Non-pigmented ciliary epithelial cell (primary cell): ENCODE results near the gene OR51B6.
"Not testable (repeated sequence)": the region's sequence is repeated elsewhere in the genome, so short reads cannot be mapped to it uniquely, and the experiment has no call there.

Experiments
- DNase-seq: peaks from one replicate; pipeline ENCODE4 v3.0.0-alpha.2; 2010; ENCODE audit warnings: low read depth

The OR51B6 gene, protein sequence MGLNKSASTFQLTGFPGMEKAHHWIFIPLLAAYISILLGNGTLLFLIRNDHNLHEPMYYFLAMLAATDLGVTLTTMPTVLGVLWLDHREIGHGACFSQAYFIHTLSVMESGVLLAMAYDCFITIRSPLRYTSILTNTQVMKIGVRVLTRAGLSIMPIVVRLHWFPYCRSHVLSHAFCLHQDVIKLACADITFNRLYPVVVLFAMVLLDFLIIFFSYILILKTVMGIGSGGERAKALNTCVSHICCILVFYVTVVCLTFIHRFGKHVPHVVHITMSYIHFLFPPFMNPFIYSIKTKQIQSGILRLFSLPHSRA

DNA sequence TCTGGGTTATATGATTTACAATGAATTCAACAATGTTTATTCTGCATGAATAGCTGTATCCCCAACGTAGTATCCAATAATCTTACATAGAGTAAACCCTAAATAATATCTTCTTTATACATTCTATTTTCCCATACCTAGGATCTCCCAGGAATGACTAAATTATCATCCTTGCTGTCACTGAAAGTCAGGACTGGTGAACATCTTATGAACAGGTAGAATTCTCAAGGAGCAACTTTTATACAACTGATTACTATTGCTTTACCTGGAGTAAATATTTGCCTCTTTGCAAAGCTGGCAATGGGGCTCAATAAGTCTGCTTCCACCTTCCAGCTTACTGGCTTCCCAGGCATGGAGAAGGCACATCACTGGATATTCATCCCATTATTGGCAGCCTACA, at the start of gene OR51B6:
Gene OR51B6, plus strand, starts transcription at position 301 of the 400 bp plus-strand sequence. Its CDS starts 0 bp downstream, at position 301.
- DNase-seq = no peak

DNA sequence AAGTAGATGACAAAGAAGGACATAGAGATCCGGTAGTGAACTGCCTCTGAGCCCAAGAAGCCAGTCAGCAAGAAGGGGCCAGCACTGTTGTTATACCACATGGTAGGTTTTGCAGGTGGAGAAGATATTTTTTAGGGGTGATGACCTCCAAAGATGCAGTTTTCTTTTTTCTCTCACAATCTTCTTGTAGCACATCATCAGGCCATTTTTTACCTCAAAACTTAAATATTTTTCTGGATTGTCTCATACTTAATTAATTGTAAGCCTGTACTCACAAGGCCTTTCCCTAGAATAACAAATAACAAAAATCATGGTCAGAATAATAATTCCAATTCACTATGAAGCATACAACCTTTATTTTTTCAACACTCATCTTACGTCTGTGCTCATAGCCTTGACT, 49.5 kb upstream of the OR51B6 start, which contains the start of gene OR51B4:
Gene OR51B4, minus strand, starts transcription at position 101 of the 400 bp plus-strand sequence. Its CDS starts 0 bp downstream, at position 101.
- DNase-seq = no peak

GRCh38 chr11:5303626-5304025, 47.7 kb upstream of the OR51B6 start:
- DNase-seq = no peak

DNA sequence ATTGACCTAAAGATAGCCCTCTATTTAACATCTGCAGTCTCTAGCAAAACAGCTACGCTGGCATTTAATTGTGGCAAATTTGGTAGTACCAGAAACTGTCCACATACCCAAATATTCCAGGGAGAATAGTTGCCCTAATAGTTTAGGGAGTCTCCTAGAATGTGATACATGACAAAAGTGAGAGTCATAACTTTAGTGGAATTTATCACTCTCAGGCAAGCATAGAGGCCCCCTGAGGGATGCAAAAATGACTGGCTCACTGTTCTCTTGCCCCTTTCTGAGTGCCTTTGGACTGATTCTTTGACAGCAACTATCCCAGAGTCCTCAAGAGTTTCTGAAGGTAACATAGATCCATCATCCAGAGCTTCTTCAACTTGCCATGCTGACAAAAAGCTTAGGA, 47.3 kb upstream of the OR51B6 start:
- no peak for DNase-seq

- DNase-seq = no peak
These were observed 43.9 kb upstream of the OR51B6 start for GRCh38 chr11:5307256-5308019.

GRCh38 chr11:5310423-5310822, 40.9 kb upstream of the OR51B6 start:
- DNase-seq = no peak

DNA sequence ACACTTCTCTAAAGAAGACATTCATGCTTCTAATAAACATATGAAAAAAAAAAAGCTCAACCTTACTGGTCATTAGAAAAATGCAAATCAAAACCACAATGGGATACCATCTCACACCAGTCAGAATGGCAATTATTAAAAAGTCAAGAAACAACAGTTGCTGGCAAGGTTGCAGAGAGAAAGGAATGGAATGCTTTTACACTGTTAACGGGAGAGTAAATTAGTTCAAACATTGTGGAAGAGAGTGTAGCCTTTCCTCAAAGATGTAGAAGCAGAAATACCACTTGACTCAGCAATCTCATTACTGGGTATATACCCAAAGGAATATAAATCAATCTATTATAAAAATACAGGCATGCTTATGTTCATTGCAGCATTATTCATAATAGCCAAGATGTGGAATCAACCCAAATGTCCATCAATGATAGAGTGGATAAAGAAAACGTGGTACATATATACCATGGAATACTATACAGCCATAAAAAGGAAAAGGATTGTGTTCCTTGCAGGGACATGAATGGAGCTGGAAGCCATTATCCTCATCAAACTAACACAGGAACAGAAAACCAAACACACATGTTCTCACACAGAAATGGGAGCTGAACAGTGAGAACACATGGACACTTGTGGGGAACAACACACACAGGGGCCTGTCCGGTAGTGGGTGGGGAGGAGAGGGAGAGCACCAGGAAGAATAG, 37.8 kb upstream of the OR51B6 start:
- not testable (repeated sequence) for DNase-seq

- DNase-seq = no peak
These were observed 34.0 kb upstream of the OR51B6 start for GRCh38 chr11:5317292-5317691.

DNA sequence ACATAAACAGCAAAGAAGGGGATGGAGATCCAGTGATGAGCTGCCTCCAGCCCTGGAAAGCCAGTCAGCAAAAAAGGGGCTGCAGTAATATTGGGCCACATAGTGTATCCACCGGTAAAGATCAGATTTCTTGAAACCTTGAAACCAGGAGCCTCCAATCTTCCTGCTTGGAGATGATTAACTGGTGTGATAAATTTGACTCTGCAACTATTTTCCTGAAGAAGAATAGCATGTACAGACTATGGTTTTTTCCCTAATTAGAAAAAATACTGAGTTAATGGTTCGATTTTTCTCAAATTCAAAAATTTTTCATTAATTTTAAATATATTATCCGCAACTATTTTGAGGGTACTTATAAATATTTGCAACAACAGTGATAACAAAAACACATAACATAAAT, 27.1 kb upstream of the OR51B6 start, which contains the start of gene OR51B2:
Gene OR51B2, minus strand, starts transcription at position 101 of the 400 bp plus-strand sequence. Its CDS starts 0 bp downstream, at position 101.
- DNase-seq = no peak

DNA sequence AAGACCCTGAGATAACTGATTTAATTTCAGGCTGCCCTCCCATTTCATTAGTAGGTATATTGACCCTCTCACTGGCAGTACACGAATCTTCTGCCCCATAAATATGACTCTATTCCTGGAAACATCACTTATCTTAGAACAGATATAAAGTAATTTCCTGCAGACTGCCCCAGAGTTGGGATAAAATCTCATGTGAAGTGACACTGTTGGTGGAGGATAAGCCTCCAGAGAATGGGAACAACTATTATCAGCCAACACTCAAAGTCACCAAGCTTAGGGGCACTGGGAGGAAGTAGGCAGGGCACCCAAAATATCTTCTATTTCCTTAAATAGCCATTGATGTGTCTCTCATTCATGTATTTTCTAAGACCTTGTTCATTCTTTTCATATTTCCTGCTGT, 16.1 kb upstream of the OR51B6 start:
- DNase-seq = no peak

DNA sequence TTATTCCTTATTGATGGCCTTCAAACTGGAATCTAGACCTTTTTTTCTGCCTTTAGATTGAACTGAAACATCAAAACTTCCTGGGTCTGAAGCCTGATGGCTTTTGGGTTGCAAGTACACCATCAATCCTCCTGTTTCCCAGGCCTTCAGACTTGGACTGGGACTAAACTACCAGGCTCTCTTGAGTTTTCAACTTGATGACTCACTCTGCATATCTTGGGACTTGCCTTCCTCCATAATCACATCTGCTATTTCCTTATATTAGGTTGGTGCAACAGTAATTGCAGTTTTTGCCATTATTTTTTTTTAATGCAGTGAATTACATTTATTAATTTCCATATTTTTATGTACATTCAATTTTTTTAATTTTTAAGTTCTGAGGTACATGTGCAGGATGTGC, 15.0 kb upstream of the OR51B6 start:
- DNase-seq = no peak

DNA sequence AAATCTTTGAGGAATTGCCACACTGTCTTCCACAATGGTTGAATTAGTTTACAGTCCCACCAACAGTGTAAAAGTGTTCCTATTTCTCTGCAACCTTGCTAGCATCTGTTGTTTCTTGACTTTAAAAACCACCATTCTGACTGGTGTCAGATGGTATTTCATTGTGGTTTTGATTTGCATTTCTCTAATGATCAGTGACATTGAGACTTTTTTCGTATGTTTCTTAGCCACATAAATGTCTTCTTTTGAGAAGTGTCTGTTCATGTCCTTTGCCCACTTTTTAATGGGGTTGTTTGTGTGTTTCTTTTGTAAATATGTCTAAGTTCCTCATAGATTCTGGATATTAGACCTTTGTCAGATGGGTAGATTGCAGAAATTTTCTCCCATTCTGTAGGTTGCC, 14.1 kb upstream of the OR51B6 start:
- DNase-seq = not testable (repeated sequence)

- DNase-seq = no peak
These were observed 11.5 kb upstream of the OR51B6 start for GRCh38 chr11:5339771-5340322.

DNA sequence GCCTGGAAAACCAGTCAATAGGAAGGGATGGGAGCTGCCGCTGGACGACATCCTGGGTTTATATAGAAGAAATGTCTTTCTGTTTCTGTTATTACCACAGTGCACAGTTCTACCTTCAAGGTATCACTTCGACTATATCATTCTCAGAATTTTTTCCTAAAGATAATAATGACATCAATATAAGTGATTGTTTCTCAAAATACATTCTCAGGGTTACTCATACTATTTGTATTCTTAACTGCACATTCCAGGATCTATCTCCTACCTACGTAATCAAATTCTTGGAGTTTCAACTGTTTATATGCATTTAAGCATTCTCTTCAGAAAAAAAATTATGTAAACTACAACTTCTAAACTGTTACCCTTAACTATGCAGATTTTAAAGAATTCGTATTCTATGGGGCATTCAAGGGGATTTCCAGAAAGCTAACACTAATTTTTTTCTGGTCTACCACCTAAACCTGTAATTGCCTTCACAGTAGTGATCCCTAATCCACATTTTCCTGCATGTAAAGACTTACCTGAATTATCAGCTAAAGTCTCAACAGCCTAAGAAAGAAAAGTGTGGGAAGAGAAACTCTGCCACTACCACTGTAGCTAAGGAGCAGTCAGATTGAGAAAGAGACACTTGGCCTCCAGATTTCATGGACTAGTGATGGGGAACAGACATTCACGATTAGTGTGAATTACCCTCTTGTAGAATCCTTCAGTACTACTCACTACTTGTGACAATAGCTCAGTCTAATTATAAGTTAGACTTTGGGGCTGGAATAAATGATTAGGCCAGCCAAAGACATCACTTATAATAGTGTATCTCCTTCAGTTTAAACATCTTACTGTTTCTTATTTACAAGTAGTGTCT, 7.6 kb upstream of the OR51B6 start, which contains the start of gene OR51B5:
Gene OR51B5, minus strand, starts transcription at position 51 of the 862 bp plus-strand sequence. Its CDS starts 0 bp downstream, at position 51.
- DNase-seq = no peak

GRCh38 chr11:5345831-5346230, 5.5 kb upstream of the OR51B6 start:
- no peak for DNase-seq

DNA sequence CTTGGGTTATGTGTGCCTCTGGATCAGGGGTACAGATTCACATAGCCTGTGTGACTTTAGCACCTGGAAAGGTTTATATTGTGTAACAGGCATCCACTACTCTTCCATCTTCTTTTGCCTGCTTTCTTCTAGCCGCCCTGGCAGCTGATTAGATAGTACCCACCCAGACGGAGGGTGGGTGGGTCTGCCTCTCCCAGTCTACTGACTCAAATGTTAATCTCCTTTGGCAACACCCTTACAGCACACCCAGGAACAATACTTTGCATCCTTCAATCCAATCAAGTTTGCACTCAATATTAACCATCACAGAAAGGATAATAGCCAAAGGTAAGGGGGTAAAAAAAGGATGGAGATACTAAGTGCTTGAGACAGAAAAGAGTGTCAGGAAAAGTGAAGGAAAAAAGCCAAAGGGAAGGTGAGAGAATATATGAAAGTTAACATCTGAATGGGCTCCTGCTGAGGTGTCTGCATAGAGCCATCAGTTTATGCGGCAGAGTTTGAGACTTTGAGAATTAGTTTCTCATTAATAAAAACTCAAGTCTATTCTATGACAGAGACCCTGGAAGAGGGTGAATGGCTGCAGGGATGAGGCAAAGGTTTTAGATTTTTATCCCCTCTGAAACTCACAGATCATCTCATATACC, 2.6 kb upstream of the OR51B6 start:
- no peak for DNase-seq

DNA sequence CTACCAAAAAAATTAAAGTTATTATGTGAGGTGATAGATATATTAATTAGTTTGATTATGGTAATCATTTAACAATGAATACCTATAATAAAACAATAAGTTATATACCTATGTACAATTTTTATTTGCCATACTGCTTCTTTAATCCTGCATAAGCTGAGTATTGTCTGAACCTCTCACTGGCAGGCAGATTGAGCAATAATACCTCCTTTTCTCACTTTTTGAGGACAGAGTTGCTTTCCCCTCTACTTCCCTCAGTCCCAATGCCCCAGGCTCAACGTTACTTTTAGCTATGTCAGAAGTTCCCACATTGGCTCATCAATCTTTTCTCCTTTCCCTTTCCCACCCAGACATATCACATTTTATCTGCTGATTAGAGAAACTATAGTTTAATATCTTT, 1.8 kb upstream of the OR51B6 start:
- DNase-seq = no peak

GRCh38 chr11:5356031-5356430, 4.7 kb downstream of the OR51B6 start:
- not testable (repeated sequence) for DNase-seq

- DNase-seq = no peak
These were observed 10.8 kb downstream of the OR51B6 start for GRCh38 chr11:5362017-5362625.

DNA sequence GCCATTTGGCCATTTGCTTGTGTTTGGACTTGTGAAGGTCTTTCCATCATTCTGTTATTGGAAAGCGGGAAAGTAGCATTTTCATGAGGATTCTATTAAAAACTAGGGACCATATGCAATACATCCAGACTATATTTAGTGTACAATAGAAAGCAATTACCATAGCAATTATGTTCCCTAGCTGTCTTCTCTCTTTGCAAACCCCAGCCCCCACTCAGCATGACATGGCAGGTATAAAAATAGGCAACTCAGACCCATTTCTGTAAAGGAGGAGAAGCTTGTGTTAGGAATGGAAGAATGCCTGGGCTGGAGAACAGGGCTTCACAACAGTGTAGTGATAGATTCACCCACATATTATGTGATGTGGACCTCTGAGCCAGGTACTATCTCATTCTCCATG, 12.4 kb downstream of the OR51B6 start:
- DNase-seq = no peak
